ENCODE data around the gene CGB8.
A peak's percentile ranks its signal among the peaks of the same experiment; 100 is the strongest.
"Not testable (repeated sequence)": the region's sequence is repeated elsewhere in the genome, so short reads cannot be mapped to it uniquely, and the experiment has no call there.

CGB8 gene

GRCh38 chr19:49030323-49030722 is 18.6 kb downstream of the CGB8 start:
- not testable (repeated sequence) for DNase-seq (ENCODE audit: low read depth)

GRCh38 chr19:49029749-49030148 is 19.2 kb downstream of the CGB8 start:
- not testable (repeated sequence) for DNase-seq (ENCODE audit: low read depth)

DNA sequence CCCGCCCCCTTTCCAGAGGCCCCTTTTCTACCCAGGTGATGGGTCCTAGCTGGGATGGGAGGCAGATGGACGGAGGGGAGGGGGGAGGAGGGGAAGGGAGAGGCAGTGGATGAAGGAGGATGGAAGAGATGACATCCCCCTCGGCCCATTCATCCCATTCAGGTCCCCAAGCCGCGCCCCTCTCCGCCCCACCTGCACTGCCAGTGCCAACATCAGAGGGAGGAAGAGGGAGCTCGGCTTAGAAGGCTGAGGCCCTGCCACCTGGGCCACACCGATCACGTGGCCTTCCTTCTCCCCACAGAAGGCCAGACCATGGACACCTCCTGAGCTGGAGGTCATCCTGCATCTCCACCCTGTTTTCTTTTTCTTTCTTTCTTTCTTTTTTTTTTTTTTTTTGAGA is 20.2 kb downstream of the CGB8 start:
- not testable (repeated sequence) for DNase-seq (ENCODE audit: low read depth)

GRCh38 chr19:49025599-49025998 is 23.3 kb downstream of the CGB8 start:
- DNase-seq (ENCODE audit: low read depth) = not testable (repeated sequence)

DNA sequence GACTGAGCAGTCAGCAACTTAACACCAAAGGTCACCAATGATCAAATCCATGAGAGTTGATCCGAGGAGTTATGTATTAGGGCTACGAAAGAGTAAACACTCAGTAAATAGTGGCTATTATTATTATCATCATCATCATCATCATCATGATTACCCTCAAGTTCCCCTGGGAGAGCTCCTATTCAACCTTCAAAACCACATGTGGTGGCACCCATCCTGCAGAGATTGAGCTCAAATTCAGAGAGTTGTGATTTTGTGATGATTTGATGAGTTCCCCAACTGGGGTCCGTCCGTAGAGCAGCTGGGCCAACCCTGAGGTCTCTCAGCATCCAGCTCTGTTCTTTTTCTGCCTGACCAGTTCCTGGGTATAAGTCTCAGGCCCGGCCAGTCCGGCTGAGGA is 23.8 kb downstream of the CGB8 start:
- not testable (repeated sequence) for DNase-seq (ENCODE audit: low read depth)

DNA sequence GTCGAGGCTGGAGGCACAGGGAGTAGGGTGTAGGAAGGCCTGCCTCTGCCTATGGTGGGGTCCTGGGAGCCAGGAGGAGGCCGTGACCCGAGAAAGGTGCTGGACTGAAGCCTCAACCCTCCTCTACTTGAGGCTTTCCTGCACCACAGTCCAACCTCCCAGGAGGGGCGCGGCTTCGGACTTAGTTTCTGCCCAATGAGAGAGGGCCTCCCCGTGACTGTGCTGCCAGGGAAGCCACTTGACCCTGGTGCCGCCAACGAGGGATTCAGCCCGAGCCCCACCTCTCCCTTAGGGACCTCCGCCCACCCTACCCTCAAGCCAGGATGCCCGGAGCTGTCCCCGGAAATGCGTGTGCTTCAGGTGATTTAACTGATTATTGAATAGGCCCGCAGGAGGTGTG is 24.7 kb downstream of the CGB8 start, which contains the start of gene CGB3:
CGB3 (minus strand) TSS at position 101 of the 400 bp plus-strand sequence. CDS start 362 bp downstream, outside the sequence.
- DNase-seq (ENCODE audit: low read depth) = not testable (repeated sequence)

DNA sequence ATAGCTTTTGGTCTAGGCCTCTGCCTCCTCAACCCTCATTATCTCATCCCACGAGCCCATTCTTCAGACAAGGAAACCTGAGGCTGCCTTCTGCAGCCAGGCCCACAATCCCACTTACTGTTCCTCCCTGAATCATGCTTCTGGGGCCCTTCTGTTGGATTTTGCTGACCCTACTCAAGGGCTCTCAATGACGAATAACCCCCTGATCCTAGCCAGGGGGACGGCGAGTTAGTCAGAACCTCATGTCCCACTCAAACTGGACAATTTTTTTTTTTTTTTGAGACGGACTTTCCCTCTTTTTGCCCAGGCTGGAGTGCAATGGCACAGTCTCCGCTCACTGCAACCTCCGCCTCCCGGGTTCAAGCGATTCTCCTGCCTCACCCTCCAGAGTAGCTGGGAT is 26.8 kb downstream of the CGB8 start:
- DNase-seq (ENCODE audit: low read depth) = no peak

GRCh38 chr19:49020931-49021895 is 27.7 kb downstream of the CGB8 start:
- DNase-seq (ENCODE audit: low read depth) = no peak

GRCh38 chr19:49020342-49020741 is 28.6 kb downstream of the CGB8 start:
- DNase-seq (ENCODE audit: low read depth) = no peak

DNA sequence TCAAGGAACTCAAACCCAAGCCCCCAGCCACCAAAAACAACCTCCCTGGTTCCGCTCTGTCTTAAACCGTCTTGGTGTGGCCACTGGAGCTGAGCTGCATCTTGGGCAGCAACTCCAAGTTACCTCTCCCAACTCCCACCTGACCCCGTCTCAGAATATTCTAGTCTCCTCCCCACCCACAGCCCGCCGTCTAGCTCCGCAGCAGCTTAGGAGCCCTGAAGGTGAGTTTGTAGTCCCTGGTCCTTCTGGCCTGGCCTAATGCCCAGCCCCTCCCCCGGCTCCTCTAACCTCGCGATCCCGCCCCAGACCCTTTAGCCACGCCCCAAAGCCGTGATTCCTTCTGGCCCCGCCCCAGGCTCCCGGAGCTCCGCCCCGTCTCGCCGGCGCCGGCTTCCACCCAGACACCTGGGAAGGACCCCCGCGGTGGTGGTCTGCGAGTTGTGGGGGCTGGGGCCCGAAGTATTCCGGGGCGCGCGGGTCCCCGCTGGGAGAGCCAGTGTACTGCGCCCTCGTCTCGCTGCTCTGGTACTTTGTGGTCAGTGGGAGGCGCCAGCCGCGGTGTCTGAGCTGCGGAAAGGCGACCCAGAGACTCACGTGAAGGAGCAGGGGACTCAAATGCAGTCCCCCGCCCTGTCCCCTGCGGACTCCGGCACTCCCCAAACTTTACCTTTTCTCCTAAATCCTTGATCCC is 29.5 kb downstream of the CGB8 start:
- peak; percentile 19 for DNase-seq (ENCODE audit: low read depth)

DNA sequence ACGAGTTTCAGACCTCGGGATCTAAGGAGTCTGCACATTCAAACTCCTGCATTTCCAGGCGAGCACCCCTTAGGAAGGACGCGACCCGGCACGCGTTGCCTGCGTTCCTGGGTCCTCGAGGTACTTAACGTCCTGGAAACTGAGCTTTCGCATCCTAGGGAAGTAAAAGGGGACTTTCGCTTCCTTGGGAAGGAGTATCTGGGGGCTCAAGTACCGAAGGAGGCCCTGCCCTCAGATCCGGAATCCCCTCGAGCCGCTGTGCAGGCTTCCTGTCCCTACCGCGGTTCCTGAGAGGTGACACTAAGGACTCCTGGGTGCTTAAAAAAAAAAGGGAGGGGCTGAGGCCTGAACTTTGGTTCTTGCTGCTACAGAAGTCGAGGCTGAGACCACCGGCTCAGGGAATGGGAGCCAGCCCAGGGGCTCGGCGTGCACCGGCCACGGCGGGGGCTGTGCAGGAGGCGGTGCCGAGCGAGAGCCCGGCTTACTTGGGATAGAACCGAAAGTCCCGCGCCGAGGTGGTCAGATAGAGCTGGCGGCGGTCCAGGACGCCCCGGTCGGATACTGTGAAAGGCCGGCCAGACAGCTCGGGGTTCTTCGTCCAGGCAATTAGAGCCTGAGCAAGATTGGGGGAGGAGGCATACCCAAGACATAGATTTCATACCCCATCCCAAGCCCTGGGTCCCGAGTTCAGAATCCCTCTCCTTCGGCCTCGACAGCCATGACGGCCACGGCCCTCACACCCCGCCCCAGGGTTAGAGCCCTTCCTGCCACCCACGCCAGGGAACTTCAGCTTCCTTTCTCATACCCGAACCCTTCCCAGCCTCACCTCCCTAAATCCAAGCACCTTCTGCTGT is 30.3 kb downstream of the CGB8 start:
- not testable (repeated sequence) for DNase-seq (ENCODE audit: low read depth)

DNA sequence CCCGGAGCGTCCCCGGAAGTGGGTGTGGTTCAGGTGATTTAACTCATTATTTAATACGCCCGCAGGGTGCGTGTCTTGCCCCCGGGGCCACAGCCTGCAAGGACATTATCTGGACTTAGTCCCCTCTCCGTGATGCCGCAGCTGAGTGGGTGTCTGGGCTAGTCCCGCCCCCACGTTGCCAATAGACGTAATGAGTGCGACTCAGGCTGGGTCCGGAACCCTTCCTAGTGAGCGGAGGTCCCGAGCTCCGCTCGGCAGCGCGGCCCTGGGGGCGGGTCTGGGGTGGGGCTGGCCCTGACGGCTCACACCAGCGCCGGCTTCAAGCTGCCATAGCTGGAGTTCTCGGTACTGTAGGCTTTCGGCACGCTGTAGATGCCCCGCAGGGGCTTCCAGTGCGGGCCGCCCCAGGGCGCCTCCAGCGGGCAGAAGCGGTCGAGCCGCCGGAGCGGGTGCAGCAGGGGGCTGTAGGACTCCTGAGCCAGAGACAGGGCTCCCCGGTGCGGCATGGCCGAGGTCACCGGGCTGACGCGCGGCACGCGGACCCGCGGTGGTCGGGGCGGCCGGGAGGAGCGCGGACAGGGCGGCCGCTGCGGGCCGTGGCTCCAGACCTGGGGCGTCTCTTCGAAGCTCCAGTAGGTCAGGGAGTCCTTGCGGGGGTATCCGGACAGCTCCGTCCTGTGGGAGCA is 31.1 kb downstream of the CGB8 start:
- peak; percentile 30 for DNase-seq (ENCODE audit: low read depth)

DNA sequence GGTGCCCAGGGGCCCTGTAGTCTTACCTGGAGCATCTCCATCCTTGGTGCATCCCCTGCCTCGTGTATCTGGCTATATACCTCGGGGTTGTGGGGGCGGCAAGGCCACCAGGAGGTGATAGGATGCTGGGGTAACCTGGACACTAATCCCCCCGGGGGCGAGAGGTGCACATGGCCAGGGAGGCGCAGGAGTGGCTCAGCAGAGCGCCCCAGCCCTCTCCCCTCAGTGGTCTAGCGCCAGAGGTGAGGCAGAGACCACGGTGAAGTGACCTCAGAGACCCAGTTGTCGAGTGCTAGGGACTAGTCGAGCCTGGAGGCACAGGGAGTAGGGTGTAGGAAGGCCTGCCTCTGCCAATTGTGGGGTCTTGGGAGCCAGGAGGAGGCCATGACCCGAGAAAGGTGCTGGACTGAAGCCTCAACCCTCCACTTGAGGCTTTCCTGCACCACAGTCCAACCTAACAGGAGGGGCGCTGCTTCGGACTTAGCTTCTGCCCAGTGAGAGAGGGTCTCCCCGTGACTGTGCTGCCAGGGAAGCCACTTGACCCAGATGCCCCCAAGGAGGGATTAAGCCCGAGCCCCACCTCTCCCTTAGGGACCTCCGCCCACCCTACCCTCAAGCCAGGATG is 31.8 kb downstream of the CGB8 start, which contains the start of gene LHB:
LHB (minus strand) TSS at position 51 of the 625 bp plus-strand sequence; CDS start at position 41, 10 bp downstream.
- DNase-seq (ENCODE audit: low read depth) = no peak

GRCh38 chr19:49016067-49016839 is 32.7 kb downstream of the CGB8 start:
- DNase-seq (ENCODE audit: low read depth) = no peak

- DNase-seq (ENCODE audit: low read depth) = no peak
Observed at GRCh38 chr19:49014870-49015255, 34.0 kb downstream of the CGB8 start.

GRCh38 chr19:49014123-49014869 is 34.6 kb downstream of the CGB8 start:
- no peak for DNase-seq (ENCODE audit: low read depth)

DNA sequence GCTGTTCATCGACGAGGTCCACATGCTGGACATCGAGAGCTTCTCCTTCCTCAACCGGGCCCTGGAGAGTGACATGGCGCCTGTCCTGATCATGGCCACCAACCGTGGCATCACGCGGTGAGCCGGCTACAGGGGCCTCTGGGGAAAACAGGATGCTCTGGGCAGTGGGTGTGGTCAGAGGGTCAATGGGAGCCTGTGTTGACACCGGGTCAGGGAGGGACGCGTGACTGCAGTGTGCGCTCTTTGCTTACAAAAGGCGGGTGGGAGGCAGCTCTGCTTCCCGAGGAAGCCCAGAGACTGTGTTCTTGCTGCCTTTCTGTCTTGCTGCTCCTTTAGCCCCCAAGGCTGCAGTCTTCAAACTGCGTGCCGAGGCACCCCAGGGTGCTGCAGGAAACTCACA is 37.7 kb downstream of the CGB8 start:
- no peak for DNase-seq (ENCODE audit: low read depth)

DNA sequence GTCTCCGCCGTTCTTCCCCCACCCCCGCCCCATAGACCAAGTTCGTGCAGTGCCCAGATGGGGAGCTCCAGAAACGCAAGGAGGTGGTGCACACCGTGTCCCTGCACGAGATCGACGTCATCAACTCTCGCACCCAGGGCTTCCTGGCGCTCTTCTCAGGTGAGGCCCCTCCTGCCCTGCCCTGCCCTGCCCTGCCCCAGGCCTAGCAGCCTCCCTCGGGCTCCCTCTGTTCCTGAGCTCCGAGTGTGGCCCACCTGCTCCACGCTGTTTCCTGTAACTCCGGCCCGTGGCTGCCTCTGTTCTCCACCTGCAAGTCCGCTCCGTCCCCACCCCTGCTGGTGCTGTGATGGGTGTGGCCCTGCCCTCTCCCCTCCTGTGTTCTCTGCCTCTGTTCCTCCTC is 38.5 kb downstream of the CGB8 start:
- no peak for DNase-seq (ENCODE audit: low read depth)

DNA sequence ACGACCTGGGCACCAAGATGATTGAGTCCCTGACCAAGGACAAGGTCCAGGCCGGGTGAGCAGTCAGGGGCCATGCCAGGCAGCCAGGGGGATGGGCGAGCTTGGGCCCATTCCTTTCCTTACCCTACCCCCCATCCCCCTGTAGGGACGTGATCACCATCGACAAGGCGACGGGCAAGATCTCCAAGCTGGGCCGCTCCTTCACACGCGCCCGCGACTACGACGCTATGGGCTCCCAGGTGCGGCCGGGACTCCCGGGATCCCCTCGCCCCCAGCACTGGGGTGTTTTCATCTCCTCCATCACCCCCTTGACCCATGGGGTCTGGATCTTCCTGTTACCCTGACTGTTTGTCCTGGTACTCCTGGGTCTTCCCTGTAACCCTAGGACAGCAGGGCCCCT is 39.1 kb downstream of the CGB8 start:
- no peak for DNase-seq (ENCODE audit: low read depth)
